HFFc6 (cell line): ENCODE results near the gene FKBP1B. TPM values are rescaled to one million over a fixed set of nuclear protein-coding genes. Genes with fewer than 3 reads are reported as not detected.

ENCODE experiments used
- DNase-seq: peaks from one replicate; pipeline ENCODE4 v3.0.0-alpha.2; 2018
- H3K27ac Mint-ChIP-seq: 2 replicates; pipeline ENCODE4 v1.8.0; 2020; ENCODE audit warnings: mild to moderate bottlenecking, mixed read lengths
- H3K27me3 Mint-ChIP-seq: 2 replicates; pipeline ENCODE4 v1.8.0; 2021; ENCODE audit warnings: mild to moderate bottlenecking, moderate library complexity, mixed read lengths; ENCODE audit not compliant: insufficient read depth
- H3K36me3 Mint-ChIP-seq: 2 replicates; pipeline ENCODE4 v1.8.0; 2021; ENCODE audit warnings: low read depth, mixed read lengths
- H3K4me1 Mint-ChIP-seq: 2 replicates; pipeline ENCODE4 v1.8.0; 2020; ENCODE audit warnings: low read depth, mixed read lengths
- H3K4me3 Mint-ChIP-seq: 2 replicates; pipeline ENCODE4 v1.8.0; 2020; ENCODE audit warnings: mild to moderate bottlenecking, moderate library complexity, mixed read lengths
- H3K9me3 Mint-ChIP-seq: 2 replicates; pipeline ENCODE4 v1.8.0; 2020; ENCODE audit warnings: mild to moderate bottlenecking, mixed read lengths
- CTCF ChIP-seq: fragments of 200-600 bp; sonication (generic); IDR thresholded peaks from 2 replicates; pipeline ENCODE4 v1.5.0; 2021; ENCODE audit warnings: antibody characterized with exemption, mild to moderate bottlenecking
- total RNA-seq, 6 experiments: library from RNA; stranded (reverse); fragmentation: NEBNext Ultra II Directional; extraction: Animal tissue kit (Norgen Biotek cat#: 25700); gene quantifications; 2 replicates in 1 of 6; 3 replicates in 5 of 6; pipeline ENCODE4 v1.2.3, GENCODE V29; 2021

The FKBP1B gene
- total RNA-seq, 6 experiments from 2014 or later = 4.0 to 6.9 (median 5.2) TPM

- H3K9me3 Mint-ChIP-seq = no peaks in the 10 kb centered on the region
- DNase-seq = no peak
- peaks cover 19% of the 10 kb centered on the region for H3K4me1 Mint-ChIP-seq
- H3K36me3 Mint-ChIP-seq = no peaks in the 10 kb centered on the region
- no peak overlapping the region for H3K27ac Mint-ChIP-seq
- no peak overlapping the region for H3K4me3 Mint-ChIP-seq
- no peak for TF ChIP-seq CTCF
- H3K27me3 Mint-ChIP-seq = no peaks in the 10 kb centered on the region; the same call in none of the 2 replicates
Measured at GRCh38 chr2:24050041-24050979, 769 bp downstream of the FKBP1B start.

GRCh38 chr2:24051833-24052232 lies 2.3 kb downstream of the FKBP1B start:
- Mint-ChIP-seq H3K36me3 (no peaks in the 10 kb centered on the region), H3K4me1 (peaks cover 11% of the 10 kb centered on the region), H3K9me3 (no peaks in the 10 kb centered on the region), H3K27me3 (no peaks in the 10 kb centered on the region; the same call in none of the 2 replicates), H3K27ac (no peak overlapping the region), H3K4me3 (no peak overlapping the region)
- no peak for TF ChIP-seq CTCF
- DNase-seq = no peak

- DNase-seq = no peak
- H3K4me3 Mint-ChIP-seq = no peak overlapping the region
- no peak overlapping the region for H3K27ac Mint-ChIP-seq
- no peaks in the 10 kb centered on the region; the same call in 1 of the 2 replicates for H3K27me3 Mint-ChIP-seq
- no peaks in the 10 kb centered on the region for H3K9me3 Mint-ChIP-seq
- no peaks in the 10 kb centered on the region for H3K36me3 Mint-ChIP-seq
- H3K4me1 Mint-ChIP-seq = peaks cover 6% of the 10 kb centered on the region
- no peak for TF ChIP-seq CTCF
Measured at GRCh38 chr2:24052951-24053350, 3.4 kb downstream of the FKBP1B start.

- Mint-ChIP-seq H3K9me3 (no peaks in the 10 kb centered on the region), H3K36me3 (no peaks in the 10 kb centered on the region), H3K27me3 (no peaks in the 10 kb centered on the region; the same call in 1 of the 2 replicates), H3K4me1 (no peaks in the 10 kb centered on the region), H3K27ac (no peak overlapping the region), H3K4me3 (no peak overlapping the region)
- DNase-seq = no peak
- TF ChIP-seq CTCF = no peak
Measured at GRCh38 chr2:24054366-24055010, 4.9 kb downstream of the FKBP1B start.

GRCh38 chr2:24055750-24056149 lies 6.2 kb downstream of the FKBP1B start:
- Mint-ChIP-seq H3K27me3 (no peaks in the 10 kb centered on the region; the same call in 1 of the 2 replicates), H3K9me3 (no peaks in the 10 kb centered on the region), H3K4me1 (no peaks in the 10 kb centered on the region), H3K36me3 (no peaks in the 10 kb centered on the region), H3K27ac (no peak overlapping the region), H3K4me3 (no peak overlapping the region)
- TF ChIP-seq CTCF = no peak
- DNase-seq = no peak
